Measurements from ENCODE around the gene MAGEA9. TPM values are rescaled to one million over a fixed set of nuclear protein-coding genes. Genes with fewer than 3 reads are reported as not detected.
"Not testable (repeated sequence)": the region's sequence is repeated elsewhere in the genome, so short reads cannot be mapped to it uniquely, and the experiment has no call there.

MAGEA9 gene
- total RNA-seq, 1 donor from 2014 or later = not detected

DNA sequence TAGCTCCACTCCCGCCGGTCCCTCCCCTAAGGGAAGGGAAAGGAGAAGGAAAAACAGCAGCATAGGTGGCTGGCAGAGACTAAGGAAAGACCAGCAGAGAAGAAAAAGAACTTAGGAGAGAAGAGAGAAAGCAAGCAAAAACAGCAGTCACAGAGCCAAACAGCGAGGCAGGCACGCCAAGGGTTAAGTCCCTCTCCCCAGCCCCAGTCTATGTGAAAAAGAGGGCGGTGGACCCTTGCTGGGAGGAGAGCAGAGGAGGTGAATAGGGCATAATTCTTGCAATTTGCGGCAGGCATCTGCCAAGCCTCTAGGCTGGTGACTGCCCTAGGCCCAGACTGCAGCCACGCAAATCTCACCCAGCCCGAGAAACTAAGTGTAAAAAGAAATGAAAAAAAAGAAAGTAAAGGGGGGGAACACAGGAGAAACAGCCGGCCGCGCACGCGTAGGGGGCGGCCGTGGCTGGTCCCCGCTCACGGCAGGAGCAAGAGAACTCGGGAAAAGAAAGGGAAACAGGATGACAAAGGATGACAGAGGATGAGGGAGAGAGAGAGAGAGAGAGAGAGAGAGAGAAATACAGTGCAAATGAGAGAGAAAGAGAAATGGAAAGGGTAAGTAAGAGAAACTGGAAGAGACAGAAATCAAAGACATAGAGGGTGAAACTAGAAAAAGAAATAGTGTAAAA lies 48.6 kb downstream of the MAGEA9 start:
- Mint-ChIP-seq H3K27ac (peak overlapping the region; percentile 30), H3K9me3 (ENCODE audit: low read depth) (peaks cover 26% of the 10 kb centered on the region), H3K36me3 (ENCODE audit: insufficient read depth) (no peaks in the 10 kb centered on the region), H3K4me1 (ENCODE audit: low read depth) (peaks cover 12% of the 10 kb centered on the region), H3K4me3 (ENCODE audit: low read depth) (peak overlapping the region; percentile 75), H3K27me3 (peaks cover 19% of the 10 kb centered on the region)
- DNase-seq (ENCODE audit: low spot score, unreplicated experiment) = no peak
- TF ChIP-seq, protein P1, sequence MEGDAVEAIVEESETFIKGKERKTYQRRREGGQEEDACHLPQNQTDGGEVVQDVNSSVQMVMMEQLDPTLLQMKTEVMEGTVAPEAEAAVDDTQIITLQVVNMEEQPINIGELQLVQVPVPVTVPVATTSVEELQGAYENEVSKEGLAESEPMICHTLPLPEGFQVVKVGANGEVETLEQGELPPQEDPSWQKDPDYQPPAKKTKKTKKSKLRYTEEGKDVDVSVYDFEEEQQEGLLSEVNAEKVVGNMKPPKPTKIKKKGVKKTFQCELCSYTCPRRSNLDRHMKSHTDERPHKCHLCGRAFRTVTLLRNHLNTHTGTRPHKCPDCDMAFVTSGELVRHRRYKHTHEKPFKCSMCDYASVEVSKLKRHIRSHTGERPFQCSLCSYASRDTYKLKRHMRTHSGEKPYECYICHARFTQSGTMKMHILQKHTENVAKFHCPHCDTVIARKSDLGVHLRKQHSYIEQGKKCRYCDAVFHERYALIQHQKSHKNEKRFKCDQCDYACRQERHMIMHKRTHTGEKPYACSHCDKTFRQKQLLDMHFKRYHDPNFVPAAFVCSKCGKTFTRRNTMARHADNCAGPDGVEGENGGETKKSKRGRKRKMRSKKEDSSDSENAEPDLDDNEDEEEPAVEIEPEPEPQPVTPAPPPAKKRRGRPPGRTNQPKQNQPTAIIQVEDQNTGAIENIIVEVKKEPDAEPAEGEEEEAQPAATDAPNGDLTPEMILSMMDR (IDR thresholded peaks at IDR 0.05; ENCODE audit: unreplicated experiment) = no peak

DNA sequence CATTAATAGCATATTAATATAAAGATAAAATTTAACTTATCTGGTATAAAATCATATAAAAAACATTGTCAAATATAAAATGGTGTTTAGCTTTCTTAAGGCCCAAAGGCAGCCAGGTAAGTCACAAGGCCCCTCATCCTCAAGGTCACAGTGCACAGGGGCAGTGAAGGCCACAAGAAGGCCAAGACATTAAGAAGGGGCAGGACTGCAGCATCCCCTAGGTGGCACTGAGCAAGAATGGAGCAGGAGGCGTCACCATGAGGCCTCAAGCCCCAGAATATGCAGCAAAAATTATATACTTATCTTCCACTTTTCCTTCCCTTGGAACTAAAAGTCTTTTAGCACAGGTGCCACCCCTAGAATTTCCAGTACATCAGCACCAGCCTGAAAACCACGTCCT lies 49.7 kb downstream of the MAGEA9 start:
- DNase-seq (ENCODE audit: low spot score, unreplicated experiment) = no peak
- Mint-ChIP-seq H3K27ac (no peak overlapping the region), H3K4me3 (ENCODE audit: low read depth) (no peak overlapping the region), H3K4me1 (ENCODE audit: low read depth) (peaks cover 12% of the 10 kb centered on the region), H3K36me3 (ENCODE audit: insufficient read depth) (no peaks in the 10 kb centered on the region), H3K9me3 (ENCODE audit: low read depth) (peaks cover 24% of the 10 kb centered on the region), H3K27me3 (peaks cover 16% of the 10 kb centered on the region)
- TF ChIP-seq, protein P1 (IDR thresholded peaks at IDR 0.05; ENCODE audit: unreplicated experiment) = no peak

DNA sequence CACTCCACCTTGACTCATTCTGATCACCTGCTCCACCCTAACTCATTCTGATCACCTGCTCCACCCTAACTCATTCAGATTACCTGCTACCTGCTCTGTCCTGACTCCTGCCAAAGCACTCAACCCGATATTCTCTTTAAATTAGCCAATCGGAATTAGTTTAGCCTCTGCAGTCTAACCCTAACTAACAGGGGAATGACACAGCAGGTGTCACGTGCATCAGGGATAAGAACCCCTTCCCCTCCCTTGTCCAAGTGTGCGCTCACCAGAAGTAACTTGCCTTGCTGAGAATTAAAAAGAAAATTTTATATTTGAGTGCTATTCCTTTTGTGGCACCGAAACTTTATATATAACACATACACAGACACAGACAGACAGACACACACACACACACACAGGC lies 55.0 kb downstream of the MAGEA9 start:
- peaks cover 37% of the 10 kb centered on the region for H3K9me3 Mint-ChIP-seq (ENCODE audit: low read depth)
- not testable (repeated sequence) for DNase-seq (ENCODE audit: low spot score, unreplicated experiment); H3K27ac Mint-ChIP-seq; H3K36me3 Mint-ChIP-seq (ENCODE audit: insufficient read depth); H3K27me3 Mint-ChIP-seq; H3K4me3 Mint-ChIP-seq (ENCODE audit: low read depth); H3K4me1 Mint-ChIP-seq (ENCODE audit: low read depth)

DNA sequence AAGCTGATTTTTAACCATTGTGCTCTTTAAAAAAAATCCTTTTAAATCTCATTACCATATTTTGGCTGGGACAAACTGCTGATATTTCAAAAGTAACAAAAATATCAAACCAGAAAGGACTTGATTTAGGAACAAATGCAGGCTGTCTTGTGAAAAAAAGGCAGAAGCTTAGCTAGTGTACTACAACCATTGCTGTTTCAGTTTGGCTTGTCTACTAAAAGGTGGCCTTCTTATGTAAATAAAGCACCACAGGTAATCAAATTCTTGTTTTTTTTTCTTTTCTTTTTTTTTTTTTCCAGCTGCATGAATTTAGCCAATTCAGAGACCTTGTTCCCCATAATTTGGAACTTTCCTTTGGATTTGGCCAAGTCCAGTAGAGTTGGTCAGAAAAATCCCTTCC lies 55.4 kb downstream of the MAGEA9 start:
- H3K36me3 Mint-ChIP-seq (ENCODE audit: insufficient read depth) = no peaks in the 10 kb centered on the region
- TF ChIP-seq, protein P1 (IDR thresholded peaks at IDR 0.05; ENCODE audit: unreplicated experiment) = no peak
- H3K4me1 Mint-ChIP-seq (ENCODE audit: low read depth) = no peaks in the 10 kb centered on the region
- H3K27me3 Mint-ChIP-seq = no peaks in the 10 kb centered on the region
- H3K9me3 Mint-ChIP-seq (ENCODE audit: low read depth) = peaks cover 36% of the 10 kb centered on the region
- H3K4me3 Mint-ChIP-seq (ENCODE audit: low read depth) = no peak overlapping the region
- H3K27ac Mint-ChIP-seq = no peak overlapping the region
- no peak for DNase-seq (ENCODE audit: low spot score, unreplicated experiment)

Other genes starting within 250 kb of the MAGEA9 start
- 17.8 and 19.5 TPM in 2 replicates for gene EOLA1, start 240.9 kb upstream of the MAGEA9 start, total RNA-seq
- gene HSFX3, start 232.0 kb upstream of the MAGEA9 start, total RNA-seq = not detected in 2 replicates
- gene MAGEA9B, start 194.5 kb upstream of the MAGEA9 start, total RNA-seq = not detected in 2 replicates
- 0.36 TPM in 1 of 2 replicates, not detected in the other for gene HSFX2, start 186.6 kb upstream of the MAGEA9 start, total RNA-seq
- gene TMEM185A, start 150.1 kb upstream of the MAGEA9 start, total RNA-seq = 43.7 and 53.1 TPM in 2 replicates
- gene MAGEA11, start 69.9 kb upstream of the MAGEA9 start, total RNA-seq = 0.22 TPM in 1 of 2 replicates, not detected in the other
- 2.9 and 3.4 TPM in 2 replicates for gene HSFX1, start 7.9 kb upstream of the MAGEA9 start, total RNA-seq
- gene MAGEA8, start 99.3 kb downstream of the MAGEA9 start, total RNA-seq = 0.22 TPM in 1 of 2 replicates, not detected in the other
- gene HSFX4, start 147.6 kb downstream of the MAGEA9 start, total RNA-seq = not detected in 2 replicates
- gene EOLA2, start 156.6 kb downstream of the MAGEA9 start, total RNA-seq = 34.4 and 36.4 TPM in 2 replicates